Breast epithelium (tissue), 3 donors: ENCODE measurements around the gene AGPAT3.

Source experiments
- CTCF ChIP-seq, 3 donors: fragments of 450-650 bp; IDR thresholded peaks; one replicate each; pipeline ENCODE4 v1.5.1; 2016 to 2017; ENCODE audit warnings: antibody characterized with exemption in 3 of 3, mild to moderate bottlenecking in 3 of 3, moderate library complexity in 3 of 3
- POLR2AphosphoS5 ChIP-seq, 3 donors: sonication (generic); formaldehyde crosslinking; IDR thresholded peaks; one replicate each; pipeline ENCODE4 v1.6.1; 2017; ENCODE audit warnings: antibody characterized with exemption in 3 of 3

DNA sequence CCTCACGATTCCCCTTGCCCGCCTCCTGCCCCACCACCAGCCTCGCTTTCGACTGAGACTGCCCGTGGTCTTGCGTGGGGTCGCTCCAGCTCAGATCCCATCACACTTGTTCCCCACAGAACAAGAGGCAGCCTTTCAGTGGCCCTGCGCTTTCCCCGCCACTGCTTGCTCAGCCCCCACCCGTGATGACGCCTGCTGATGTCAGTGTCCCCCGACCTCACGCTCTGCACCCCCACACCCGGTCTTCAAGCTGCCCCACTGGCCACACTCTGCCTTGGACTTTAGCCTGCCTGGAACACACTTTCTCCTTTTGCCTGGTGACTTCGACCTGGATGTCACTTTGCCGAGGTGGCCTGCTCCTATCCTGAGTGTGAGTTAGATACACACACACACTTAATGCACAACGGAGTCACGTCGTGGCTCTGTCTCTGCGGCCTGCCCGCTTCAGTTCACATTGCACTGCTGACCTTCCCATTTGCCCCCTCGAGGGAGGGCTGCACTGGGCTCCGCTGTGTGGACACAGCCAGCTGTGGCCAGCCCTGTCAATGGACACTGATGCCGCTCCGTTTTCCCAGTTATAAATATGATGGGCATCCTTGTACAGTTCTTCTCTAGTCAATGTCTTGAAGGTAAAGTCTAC is 13.0 kb downstream of the AGPAT3 start:
- no peak for TF ChIP-seq CTCF (IDR thresholded peaks at IDR 0.05)
- TF ChIP-seq POLR2AphosphoS5 (IDR thresholded peaks at IDR 0.05): no peak
